ENCODE results near the gene MAN2A2.

Gene MAN2A2

GRCh38 chr15:90868261-90868689 lies 34.8 kb upstream of the MAN2A2 start, which contains the start of gene FURIN:
FURIN (plus strand) TSS chr15:90868588; CDS start chr15:90875741, 7,153 bp downstream.
- DNase-seq (ENCODE audit: extremely low spot score), result no peak
- POLR2A ChIA-PET, result interaction anchor here (0.8 to 1.5 kb wide), 2 partner anchors 9 to 63 kb away, joined by 3 to 7 read pairs; no protein-coding TSS in a partner anchor
- TF ChIP-seq ARNT (IDR thresholded peaks at IDR 0.05) (no peak), L3MBTL2 (conservative IDR thresholded peaks at IDR 0.05) (no peak), LEF1 (IDR thresholded peaks at IDR 0.05; ENCODE audit: borderline replicate concordance) (no peak), SP1 (IDR thresholded peaks at IDR 0.05) (no peak), HDGF (IDR thresholded peaks at IDR 0.05; ENCODE audit: borderline replicate concordance) (no peak), CTBP1 (IDR thresholded peaks at IDR 0.05; ENCODE audit: borderline replicate concordance) (no peak), NFRKB (IDR thresholded peaks at IDR 0.05) (no peak), TARDBP (IDR thresholded peaks at IDR 0.05) (no peak)
- CTCF ChIA-PET, result no interaction called here

- CTCF ChIA-PET, result interaction anchor here (0.6 kb wide), 1 partner anchor 1511 kb away, joined by 3 read pairs; no protein-coding TSS in a partner anchor
- TF ChIP-seq ZNF384 (IDR thresholded peaks at IDR 0.05) (no peak), ELF4 (IDR thresholded peaks at IDR 0.05) (no peak)
- POLR2A ChIA-PET, result interaction anchor here (1.5 kb wide), 1 partner anchor 63 kb away, joined by 7 read pairs; no protein-coding TSS in a partner anchor
- no peak for DNase-seq (ENCODE audit: extremely low spot score)
Measured at GRCh38 chr15:90869140-90869541, 34.0 kb upstream of the MAN2A2 start.

GRCh38 chr15:90869601-90870353 lies 33.3 kb upstream of the MAN2A2 start:
- DNase-seq (ENCODE audit: extremely low spot score), result no peak
- CTCF ChIA-PET, result interaction anchor here (0.6 to 1.3 kb wide), 3 partner anchors 16 to 1511 kb away, joined by 3 to 9 read pairs (median 5); no protein-coding TSS in a partner anchor
- TF ChIP-seq ARNT (IDR thresholded peaks at IDR 0.05), result no peak
- POLR2A ChIA-PET, result interaction anchor here (1.5 to 1.8 kb wide), 2 partner anchors 62 to 153 kb away, joined by 7 to 9 read pairs; partner anchors contain the start of gene BLM

- ChIA-PET POLR2A (interaction anchor here (0.9 to 1.8 kb wide), 5 partner anchors 9 to 154 kb away, joined by 3 to 9 read pairs (median 4); partner anchors contain the start of genes BLM and HDDC3), CTCF (interaction anchor here (0.6 to 1.3 kb wide), 2 partner anchors 15 to 289 kb away, joined by 5 to 9 read pairs; no protein-coding TSS in a partner anchor)
- peak; percentile 38 for DNase-seq (ENCODE audit: extremely low spot score)
- TF ChIP-seq FOXA1 (IDR thresholded peaks at IDR 0.05), result no peak
- no peak for TF ChIP-seq FOXK2 (IDR thresholded peaks at IDR 0.05)
- no peak for TF ChIP-seq BHLHE40 (IDR thresholded peaks at IDR 0.05; ENCODE audit: borderline replicate concordance)
- TF ChIP-seq CTBP1 (IDR thresholded peaks at IDR 0.05; ENCODE audit: borderline replicate concordance), result no peak
- no peak for TF ChIP-seq TARDBP (IDR thresholded peaks at IDR 0.05)
- no peak for TF ChIP-seq ZNF384 (IDR thresholded peaks at IDR 0.05)
- TF ChIP-seq NFRKB (IDR thresholded peaks at IDR 0.05), result no peak
- no peak for TF ChIP-seq PKNOX1 (IDR thresholded peaks at IDR 0.05)
- no peak for TF ChIP-seq ELF4 (IDR thresholded peaks at IDR 0.05)
Measured at GRCh38 chr15:90870354-90871138, 32.6 kb upstream of the MAN2A2 start.

- TF ChIP-seq ARNT (IDR thresholded peaks at IDR 0.05) (no peak), NFRKB (IDR thresholded peaks at IDR 0.05) (no peak), FOXM1 (IDR thresholded peaks at IDR 0.05; ENCODE audit: borderline replicate concordance) (no peak), ZNF384 (IDR thresholded peaks at IDR 0.05) (no peak), LEF1 (IDR thresholded peaks at IDR 0.05; ENCODE audit: borderline replicate concordance) (no peak), FOXK2 (IDR thresholded peaks at IDR 0.05) (no peak), FOXA1 (IDR thresholded peaks at IDR 0.05) (no peak), L3MBTL2 (conservative IDR thresholded peaks at IDR 0.05) (no peak), ELF4 (IDR thresholded peaks at IDR 0.05) (no peak), CTBP1 (IDR thresholded peaks at IDR 0.05; ENCODE audit: borderline replicate concordance) (no peak), SP1 (IDR thresholded peaks at IDR 0.05) (no peak), TARDBP (IDR thresholded peaks at IDR 0.05) (no peak), HDGF (IDR thresholded peaks at IDR 0.05; ENCODE audit: borderline replicate concordance) (no peak), PKNOX1 (IDR thresholded peaks at IDR 0.05) (no peak), SUZ12 (IDR thresholded peaks at IDR 0.05) (no peak), BHLHE40 (IDR thresholded peaks at IDR 0.05; ENCODE audit: borderline replicate concordance) (no peak)
- CTCF ChIA-PET, result interaction anchor here (0.6 to 1.3 kb wide), 2 partner anchors 15 to 53 kb away, joined by 3 to 9 read pairs; no protein-coding TSS in a partner anchor
- peak; percentile 54 for DNase-seq (ENCODE audit: extremely low spot score)
- POLR2A ChIA-PET, result interaction anchor here (0.9 to 1.8 kb wide), 6 partner anchors 10 to 154 kb away, joined by 3 to 9 read pairs (median 4); partner anchors contain the start of genes BLM and HDDC3
Measured at GRCh38 chr15:90871139-90871715, 31.9 kb upstream of the MAN2A2 start.

Measured in HEK293T (cell line).